ENCODE measurements around the gene MYBPHL.

DNA sequence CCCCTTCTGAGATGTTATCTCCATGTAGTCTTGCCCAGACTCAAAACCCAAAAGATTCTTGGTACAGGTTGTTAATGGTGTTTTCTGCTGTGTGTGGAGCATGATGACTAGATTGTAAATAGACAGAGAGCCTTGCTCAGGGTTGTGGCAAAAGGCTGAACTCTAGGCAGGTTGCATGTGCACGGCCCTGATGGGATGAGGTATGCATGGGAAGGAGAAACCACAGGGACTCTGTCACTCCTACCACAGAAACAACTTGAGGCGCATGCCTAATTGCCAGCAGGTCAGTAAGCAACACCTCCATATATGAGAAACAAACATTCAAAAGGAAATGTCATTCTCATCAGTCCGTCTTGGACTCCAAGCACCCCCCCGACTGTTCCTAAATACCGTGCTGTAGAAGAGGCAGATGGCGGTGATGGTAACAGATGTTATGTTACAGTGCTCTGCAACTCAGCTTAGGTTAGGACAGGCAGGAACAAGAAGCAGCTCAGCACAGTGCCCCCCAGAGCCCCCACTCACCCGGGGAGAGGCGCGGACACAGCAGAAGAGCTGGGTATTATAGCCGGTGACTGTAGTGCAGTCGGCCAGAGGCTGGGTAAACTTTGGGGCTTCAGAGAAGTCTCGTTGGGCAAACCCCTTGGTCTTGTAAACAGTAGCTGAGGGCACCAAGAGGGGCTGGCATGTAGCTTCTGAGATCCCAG is 10.9 kb downstream of the MYBPHL start:
- TF ChIP-seq, protein P1, sequence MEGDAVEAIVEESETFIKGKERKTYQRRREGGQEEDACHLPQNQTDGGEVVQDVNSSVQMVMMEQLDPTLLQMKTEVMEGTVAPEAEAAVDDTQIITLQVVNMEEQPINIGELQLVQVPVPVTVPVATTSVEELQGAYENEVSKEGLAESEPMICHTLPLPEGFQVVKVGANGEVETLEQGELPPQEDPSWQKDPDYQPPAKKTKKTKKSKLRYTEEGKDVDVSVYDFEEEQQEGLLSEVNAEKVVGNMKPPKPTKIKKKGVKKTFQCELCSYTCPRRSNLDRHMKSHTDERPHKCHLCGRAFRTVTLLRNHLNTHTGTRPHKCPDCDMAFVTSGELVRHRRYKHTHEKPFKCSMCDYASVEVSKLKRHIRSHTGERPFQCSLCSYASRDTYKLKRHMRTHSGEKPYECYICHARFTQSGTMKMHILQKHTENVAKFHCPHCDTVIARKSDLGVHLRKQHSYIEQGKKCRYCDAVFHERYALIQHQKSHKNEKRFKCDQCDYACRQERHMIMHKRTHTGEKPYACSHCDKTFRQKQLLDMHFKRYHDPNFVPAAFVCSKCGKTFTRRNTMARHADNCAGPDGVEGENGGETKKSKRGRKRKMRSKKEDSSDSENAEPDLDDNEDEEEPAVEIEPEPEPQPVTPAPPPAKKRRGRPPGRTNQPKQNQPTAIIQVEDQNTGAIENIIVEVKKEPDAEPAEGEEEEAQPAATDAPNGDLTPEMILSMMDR (IDR thresholded peaks at IDR 0.05) = no peak
- TF ChIP-seq POLR2A (IDR thresholded peaks at IDR 0.05) = no peak
